HEK293 (cell line): ENCODE results near the gene LRFN4.

ENCODE experiments used
- CTCF ChIA-PET: fragments of 350-600 bp; formaldehyde crosslinking; extraction: SDS; loops from one replicate; lab custom pipeline; 2021; ENCODE audit warnings: antibody characterized with exemption; lab: Yijun Ruan, JAX
- POLR2A ChIA-PET: fragments of 300-600 bp; formaldehyde crosslinking; extraction: SDS; loops from one replicate; lab custom pipeline; 2020; ENCODE audit warnings: antibody characterized with exemption, inconsistent platforms; lab: Yijun Ruan, JAX
- H3K27ac ChIP-seq: fragments of 200-500 bp; sonication (Bioruptor generic); 2 replicates; pipeline ENCODE4 v1.5.1; 2014; ENCODE audit warnings: low read depth, low read length, control low read depth, inconsistent platforms; ENCODE audit errors: extremely low read depth
- H3K36me3 ChIP-seq, 2 experiments: fragments of 200-500 bp in 1 of 2; sonication (Bioruptor generic) in 1 of 2; 1 replicate in 1 of 2; 2 replicates in 1 of 2; pipeline ENCODE4 v1.5.1; 2014 to 2017; ENCODE audit warnings: inconsistent platforms in 2 of 2, low read length in 2 of 2; ENCODE audit not compliant: control insufficient read depth in 2 of 2, insufficient read depth in 1 of 2
- H3K4me1 ChIP-seq: fragments of 200-500 bp; sonication (Bioruptor generic); 2 replicates; pipeline ENCODE4 v1.5.1; 2014; ENCODE audit warnings: mild to moderate bottlenecking, low read length, inconsistent platforms; ENCODE audit not compliant: control insufficient read depth, insufficient read depth
- H3K4me3 ChIP-seq: 2 replicates; pipeline ENCODE4 v1.5.1; 2011; ENCODE audit warnings: low read depth, mild to moderate bottlenecking, control low read depth, low read length, moderate library complexity
- H3K9me3 ChIP-seq: fragments of 200-500 bp; sonication (Bioruptor generic); 2 replicates; pipeline ENCODE4 v1.5.1; 2014; ENCODE audit warnings: low read depth, low read length, inconsistent platforms; ENCODE audit not compliant: control insufficient read depth, insufficient read depth
- EGR2 ChIP-seq: fragments of 450-650 bp; formaldehyde crosslinking; IDR thresholded peaks from 2 replicates; pipeline ENCODE4 v1.5.1; 2016; ENCODE audit warnings: low read depth, missing biosample characterization, missing genetic modification characterization
- GLIS2 ChIP-seq: fragments of 450-650 bp; formaldehyde crosslinking; IDR thresholded peaks from 2 replicates; pipeline ENCODE4 v1.5.1; 2016; ENCODE audit warnings: missing biosample characterization, missing genetic modification characterization
- ZNF19 ChIP-seq: fragments of 450-650 bp; formaldehyde crosslinking; IDR thresholded peaks from 2 replicates; pipeline ENCODE4; 2016; ENCODE audit warnings: missing biosample characterization, missing genetic modification characterization, low read depth
- ZNF280C ChIP-seq: fragments of 450-650 bp; formaldehyde crosslinking; IDR thresholded peaks from 2 replicates; pipeline ENCODE4 v1.5.1; 2016; ENCODE audit warnings: missing biosample characterization, missing genetic modification characterization
- ZNF280D ChIP-seq: fragments of 450-650 bp; formaldehyde crosslinking; IDR thresholded peaks from 2 replicates; pipeline ENCODE4 v1.5.1; 2016; ENCODE audit warnings: missing biosample characterization, missing genetic modification characterization
- ZNF324 ChIP-seq: fragments of 450-650 bp; formaldehyde crosslinking; IDR thresholded peaks from 2 replicates; pipeline ENCODE4 v1.5.1; 2016; ENCODE audit warnings: missing biosample characterization, missing genetic modification characterization
- ZNF350 ChIP-seq: fragments of 450-650 bp; formaldehyde crosslinking; IDR thresholded peaks from 2 replicates; pipeline ENCODE4 v1.5.0; 2017; ENCODE audit warnings: missing biosample characterization, mild to moderate bottlenecking, missing genetic modification characterization
- ZNF449 ChIP-seq: fragments of 450-650 bp; formaldehyde crosslinking; IDR thresholded peaks from 2 replicates; pipeline ENCODE4 v1.5.1; 2017; ENCODE audit warnings: missing biosample characterization, mild to moderate bottlenecking, missing genetic modification characterization, moderate library complexity
- ZNF600 ChIP-seq: fragments of 450-650 bp; formaldehyde crosslinking; IDR thresholded peaks from 2 replicates; pipeline ENCODE4 v1.5.1; 2016; ENCODE audit warnings: missing biosample characterization, missing genetic modification characterization
- ZNF645 ChIP-seq: fragments of 450-650 bp; formaldehyde crosslinking; IDR thresholded peaks from 2 replicates; pipeline ENCODE4; 2016; ENCODE audit warnings: missing biosample characterization, missing genetic modification characterization
- ZNF660 ChIP-seq: fragments of 450-650 bp; IDR thresholded peaks from 2 replicates; pipeline ENCODE4 v1.5.1; 2018; ENCODE audit warnings: missing biosample characterization, mild to moderate bottlenecking, missing genetic modification characterization
- ZNF792 ChIP-seq: fragments of 450-650 bp; formaldehyde crosslinking; IDR thresholded peaks from 2 replicates; pipeline ENCODE4 v1.5.1; 2016; ENCODE audit warnings: missing biosample characterization, missing genetic modification characterization

The LRFN4 gene

GRCh38 chr11:66878474-66878873, 21.6 kb downstream of the LRFN4 start:
- H3K36me3 ChIP-seq, result no peaks in the 10 kb centered on the region
- no peak overlapping the region for H3K27ac ChIP-seq
- H3K4me3 ChIP-seq, result no peak overlapping the region
- CTCF ChIA-PET, result interaction anchor here (0.7 kb wide), 1 partner anchor 98 kb away, joined by 3 read pairs; no protein-coding TSS in a partner anchor
- H3K9me3 ChIP-seq, result no peaks in the 10 kb centered on the region
- peak; percentile 37; the same call in 1 of the 2 replicates for TF ChIP-seq GLIS2 (tag by site-specific recombination)
- no peak for TF ChIP-seq ZNF324
- POLR2A ChIA-PET, result no interaction called here
- no peaks in the 10 kb centered on the region for H3K4me1 ChIP-seq

- TF ChIP-seq EGR2 (tag by site-specific recombination), result peak; percentile 10; the same call in 1 of the 2 replicates
- TF ChIP-seq ZNF449, result no peak
- TF ChIP-seq ZNF19, result no peak
- TF ChIP-seq ZNF350 (tag by site-specific recombination), result no peak
- no peak for TF ChIP-seq ZNF660 (tag by site-specific recombination)
- no peaks in the 10 kb centered on the region for H3K4me1 ChIP-seq
- no peaks in the 10 kb centered on the region for H3K9me3 ChIP-seq
- POLR2A ChIA-PET, result no interaction called here
- no peaks in the 10 kb centered on the region for H3K36me3 ChIP-seq
- no peak overlapping the region for H3K27ac ChIP-seq
- CTCF ChIA-PET, result interaction anchor here (0.7 to 1.4 kb wide), 2 partner anchors 37 to 97 kb away, joined by 3 to 4 read pairs; no protein-coding TSS in a partner anchor
- no peak overlapping the region for H3K4me3 ChIP-seq
These were observed 22.1 kb downstream of the LRFN4 start for GRCh38 chr11:66879000-66879399.

- no peak overlapping the region for H3K4me3 ChIP-seq
- POLR2A ChIA-PET, result no interaction called here
- H3K27ac ChIP-seq, result no peak overlapping the region
- H3K9me3 ChIP-seq, result no peaks in the 10 kb centered on the region
- CTCF ChIA-PET, result interaction anchor here (1.4 kb wide), 1 partner anchor 37 kb away, joined by 4 read pairs; no protein-coding TSS in a partner anchor
- TF ChIP-seq ZNF600 (peak; percentile 90), ZNF792 (tag by site-specific recombination) (no peak), ZNF280D (tag by site-specific recombination) (no peak), ZNF280C (no peak), ZNF645 (tag by site-specific recombination) (no peak)
- no peaks in the 10 kb centered on the region for H3K4me1 ChIP-seq
- H3K36me3 ChIP-seq, result no peaks in the 10 kb centered on the region
These were observed 22.7 kb downstream of the LRFN4 start for GRCh38 chr11:66879583-66879982.
